Fibroblast of lung (primary cell): ENCODE results near the gene MYPN.

Experiments
- EZH2 ChIP-seq: IDR thresholded peaks from 2 replicates; pipeline ENCODE4 v1.5.1; 2012; ENCODE audit warnings: low read length, control low read depth, mild to moderate bottlenecking; ENCODE audit errors: missing control alignments
- TF ChIP-seq, protein P1 (sequence below), 2 donors: IDR thresholded peaks in 1 of 2; conservative IDR thresholded peaks in 1 of 2; 1 replicate in 1 of 2; 2 replicates in 1 of 2; pipeline ENCODE4 v1.5.1; 2011 to 2012; ENCODE audit warnings: low read length in 2 of 2, control low read depth in 1 of 2, inconsistent platforms in 1 of 2, low read depth in 1 of 2, mild to moderate bottlenecking in 1 of 2

GRCh38 chr10:68088740-68089139 is 20.5 kb upstream of the MYPN start:
- TF ChIP-seq, protein P1, sequence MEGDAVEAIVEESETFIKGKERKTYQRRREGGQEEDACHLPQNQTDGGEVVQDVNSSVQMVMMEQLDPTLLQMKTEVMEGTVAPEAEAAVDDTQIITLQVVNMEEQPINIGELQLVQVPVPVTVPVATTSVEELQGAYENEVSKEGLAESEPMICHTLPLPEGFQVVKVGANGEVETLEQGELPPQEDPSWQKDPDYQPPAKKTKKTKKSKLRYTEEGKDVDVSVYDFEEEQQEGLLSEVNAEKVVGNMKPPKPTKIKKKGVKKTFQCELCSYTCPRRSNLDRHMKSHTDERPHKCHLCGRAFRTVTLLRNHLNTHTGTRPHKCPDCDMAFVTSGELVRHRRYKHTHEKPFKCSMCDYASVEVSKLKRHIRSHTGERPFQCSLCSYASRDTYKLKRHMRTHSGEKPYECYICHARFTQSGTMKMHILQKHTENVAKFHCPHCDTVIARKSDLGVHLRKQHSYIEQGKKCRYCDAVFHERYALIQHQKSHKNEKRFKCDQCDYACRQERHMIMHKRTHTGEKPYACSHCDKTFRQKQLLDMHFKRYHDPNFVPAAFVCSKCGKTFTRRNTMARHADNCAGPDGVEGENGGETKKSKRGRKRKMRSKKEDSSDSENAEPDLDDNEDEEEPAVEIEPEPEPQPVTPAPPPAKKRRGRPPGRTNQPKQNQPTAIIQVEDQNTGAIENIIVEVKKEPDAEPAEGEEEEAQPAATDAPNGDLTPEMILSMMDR (conservative IDR thresholded peaks at IDR 0.05 in 1 of 2, IDR thresholded peaks at IDR 0.05 in 1 of 2; ENCODE audit: low read depth in 1 of 2, low read length in 2 of 2) = no peak
- no peak for TF ChIP-seq EZH2
